Measurements from ENCODE around the gene OPRL1.
"Not testable (repeated sequence)": the region's sequence is repeated elsewhere in the genome, so short reads cannot be mapped to it uniquely, and the experiment has no call there.

The OPRL1 gene

GRCh38 chr20:64119301-64119680 lies 39.4 kb downstream of the OPRL1 start:
- Histone ChIP-seq H3K36me3 (no peaks in the 10 kb centered on the region), H4K20me1 (no peaks in the 10 kb centered on the region), H3K27me3 (no peaks in the 10 kb centered on the region), H3K4me3 (no peak overlapping the region), H3K27ac (no peak overlapping the region), H3K4me1 (peaks cover 25% of the 10 kb centered on the region), H3K9ac (no peak overlapping the region), H3K4me2 (peak overlapping the region; percentile 73), H3K9me3 (no peaks in the 10 kb centered on the region)
- no peak for TF ChIP-seq Cebpa-rat (IDR thresholded peaks at IDR 0.05)

- peak overlapping the region; percentile 48 for H3K4me3 ChIP-seq
- no peaks in the 10 kb centered on the region for H3K27me3 ChIP-seq
- no peaks in the 10 kb centered on the region for H3K36me3 ChIP-seq
- no peak for TF ChIP-seq Cebpa-rat (IDR thresholded peaks at IDR 0.05)
- H3K9me3 ChIP-seq = no peaks in the 10 kb centered on the region
- H3K4me2 ChIP-seq = peak overlapping the region; percentile 73
- peaks cover 25% of the 10 kb centered on the region for H3K4me1 ChIP-seq
- H4K20me1 ChIP-seq = no peaks in the 10 kb centered on the region
- peak overlapping the region; percentile 44; the same call in 1 of the 2 replicates for H3K27ac ChIP-seq
- H3K9ac ChIP-seq = peak overlapping the region; percentile 63; the same call in 1 of the 2 replicates
Observed at GRCh38 chr20:64119681-64120341, 39.9 kb downstream of the OPRL1 start.

DNA sequence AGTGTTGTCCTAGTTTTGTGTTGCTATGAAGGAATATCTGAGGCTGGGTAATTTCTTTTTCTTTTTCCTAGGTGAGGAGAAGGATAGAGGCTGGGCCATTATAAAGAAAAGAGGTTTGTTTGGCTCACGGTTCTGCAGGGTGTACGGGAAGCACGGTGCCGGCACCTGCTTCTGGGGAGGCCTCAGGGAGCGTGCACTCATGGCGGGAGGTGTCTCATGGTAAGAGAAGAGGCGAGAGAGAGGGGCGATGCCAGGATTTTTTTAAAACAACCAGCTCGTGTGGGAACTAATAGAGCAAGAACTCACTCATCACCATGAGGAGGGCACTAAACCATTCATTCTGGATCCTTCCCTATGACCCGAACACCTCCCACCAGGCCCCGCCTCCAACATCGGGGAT lies 41.7 kb downstream of the OPRL1 start:
- no peak overlapping the region for H3K4me3 ChIP-seq
- no peaks in the 10 kb centered on the region for H4K20me1 ChIP-seq
- H3K4me2 ChIP-seq = peak overlapping the region; percentile 73
- TF ChIP-seq Cebpa-rat (IDR thresholded peaks at IDR 0.05) = no peak
- H3K9me3 ChIP-seq = no peaks in the 10 kb centered on the region
- H3K27ac ChIP-seq = no peak overlapping the region
- H3K27me3 ChIP-seq = no peaks in the 10 kb centered on the region
- H3K9ac ChIP-seq = peak overlapping the region; percentile 53
- H3K4me1 ChIP-seq = peaks cover 25% of the 10 kb centered on the region
- no peaks in the 10 kb centered on the region for H3K36me3 ChIP-seq

DNA sequence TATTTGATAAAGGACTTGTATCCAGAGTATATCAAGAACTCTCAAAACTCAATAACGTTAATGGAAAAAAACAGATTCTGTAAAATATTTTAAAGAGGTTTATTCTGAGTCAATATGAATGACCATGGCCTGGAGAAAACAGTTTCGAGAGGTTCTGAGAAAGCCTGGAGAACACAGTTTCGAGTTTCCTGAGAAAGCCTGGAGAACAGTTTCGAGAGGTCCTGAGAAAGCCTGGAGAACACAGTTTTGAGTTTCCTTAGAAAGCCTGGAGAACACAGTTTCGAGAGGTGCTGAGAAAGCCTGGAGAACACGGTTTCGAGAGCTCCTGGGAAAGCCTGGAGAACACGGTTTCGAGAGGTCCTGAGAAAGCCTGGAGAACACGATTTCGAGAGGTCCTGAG lies 43.0 kb downstream of the OPRL1 start:
- H3K4me3 ChIP-seq, H4K20me1 ChIP-seq, H3K27ac ChIP-seq, H3K4me2 ChIP-seq, H3K27me3 ChIP-seq, H3K9me3 ChIP-seq, H3K9ac ChIP-seq, H3K36me3 ChIP-seq: not testable (repeated sequence)
- H3K4me1 ChIP-seq = peaks cover 25% of the 10 kb centered on the region

DNA sequence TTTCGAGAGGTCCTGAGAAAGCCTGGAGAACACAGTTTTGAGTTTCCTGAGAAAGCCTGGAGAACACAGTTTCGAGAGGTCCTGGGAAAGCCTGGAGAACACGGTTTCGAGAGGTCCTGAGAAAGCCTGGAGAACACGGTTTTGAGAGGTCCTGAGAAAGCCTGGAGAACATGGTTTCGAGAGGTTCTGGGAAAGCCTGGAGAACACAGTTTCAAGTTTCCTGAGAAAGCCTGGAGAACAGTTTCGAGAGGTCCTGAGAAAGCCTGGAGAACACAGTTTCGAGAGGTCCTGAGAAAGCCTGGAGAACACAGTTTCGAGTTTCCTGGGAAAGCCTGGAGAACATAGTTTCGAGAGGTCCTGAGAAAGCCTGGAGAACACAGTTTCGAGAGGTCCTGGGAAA lies 43.6 kb downstream of the OPRL1 start:
- not testable (repeated sequence) for H3K36me3 ChIP-seq, H3K27ac ChIP-seq, H3K4me3 ChIP-seq, H3K4me2 ChIP-seq, H4K20me1 ChIP-seq, H3K27me3 ChIP-seq, H3K9me3 ChIP-seq, H3K9ac ChIP-seq
- H3K4me1 ChIP-seq = peaks cover 25% of the 10 kb centered on the region

- Histone ChIP-seq H3K4me2 (no peak overlapping the region), H3K9ac (no peak overlapping the region), H3K27me3 (no peaks in the 10 kb centered on the region), H3K4me3 (no peak overlapping the region), H4K20me1 (no peaks in the 10 kb centered on the region), H3K27ac (no peak overlapping the region), H3K36me3 (no peaks in the 10 kb centered on the region), H3K9me3 (no peaks in the 10 kb centered on the region), H3K4me1 (no peaks in the 10 kb centered on the region)
- no peak for TF ChIP-seq Cebpa-rat (IDR thresholded peaks at IDR 0.05)
Observed at GRCh38 chr20:64129146-64129782, 49.4 kb downstream of the OPRL1 start.

GRCh38 chr20:64130271-64130670 lies 50.4 kb downstream of the OPRL1 start:
- Histone ChIP-seq H4K20me1 (no peaks in the 10 kb centered on the region), H3K27me3 (no peaks in the 10 kb centered on the region)

GRCh38 chr20:64130876-64131275 lies 51.0 kb downstream of the OPRL1 start:
- Histone ChIP-seq H3K4me3 (no peak overlapping the region), H3K27me3 (no peaks in the 10 kb centered on the region), H3K4me1 (no peaks in the 10 kb centered on the region), H3K9ac (no peak overlapping the region), H3K4me2 (no peak overlapping the region), H3K9me3 (no peaks in the 10 kb centered on the region), H4K20me1 (no peaks in the 10 kb centered on the region), H3K27ac (no peak overlapping the region), H3K36me3 (no peaks in the 10 kb centered on the region)
- no peak for TF ChIP-seq Cebpa-rat (IDR thresholded peaks at IDR 0.05)

More at GRCh38 chr20:64130271-64130670, 50.4 kb downstream of the OPRL1 start:
- Histone ChIP-seq H3K9me3 (no peaks in the 10 kb centered on the region), H3K36me3 (no peaks in the 10 kb centered on the region), H3K27ac (no peak overlapping the region), H3K4me1 (no peaks in the 10 kb centered on the region), H3K9ac (no peak overlapping the region), H3K4me2 (no peak overlapping the region), H3K4me3 (no peak overlapping the region)
- no peak for TF ChIP-seq Cebpa-rat (IDR thresholded peaks at IDR 0.05)

DNA sequence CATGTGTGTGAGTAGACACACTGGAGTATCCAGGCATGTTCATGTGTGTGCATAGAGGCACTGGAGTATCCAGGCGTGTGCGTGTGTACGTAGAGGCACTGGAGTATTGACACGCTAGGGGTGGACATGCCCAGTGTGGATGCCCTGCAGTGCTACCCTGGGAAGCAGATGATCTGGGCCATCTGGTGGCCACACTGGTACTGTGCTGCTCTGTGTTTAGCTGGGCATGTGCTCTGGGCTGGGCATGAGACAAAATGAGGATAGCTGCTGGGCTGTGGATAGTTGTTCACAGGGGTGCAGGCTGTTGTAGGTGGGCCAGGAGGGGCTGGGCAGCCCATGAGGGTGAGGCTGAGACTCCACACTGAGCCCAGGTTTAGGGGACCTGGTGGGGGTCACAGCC lies 51.5 kb downstream of the OPRL1 start:
- no peak for TF ChIP-seq Cebpa-rat (IDR thresholded peaks at IDR 0.05)
- no peaks in the 10 kb centered on the region for H3K27me3 ChIP-seq
- no peaks in the 10 kb centered on the region for H4K20me1 ChIP-seq

GRCh38 chr20:64133951-64134407 lies 54.1 kb downstream of the OPRL1 start:
- Histone ChIP-seq H4K20me1 (no peaks in the 10 kb centered on the region), H3K36me3 (no peaks in the 10 kb centered on the region), H3K4me2 (no peak overlapping the region), H3K27ac (no peak overlapping the region), H3K4me1 (no peaks in the 10 kb centered on the region; the same call in 1 of the 2 replicates), H3K27me3 (no peaks in the 10 kb centered on the region), H3K9me3 (no peaks in the 10 kb centered on the region), H3K9ac (no peak overlapping the region), H3K4me3 (no peak overlapping the region)
- TF ChIP-seq Cebpa-rat (IDR thresholded peaks at IDR 0.05) = no peak

More for the DNA sequence above, 51.5 kb downstream of the OPRL1 start:
- Histone ChIP-seq H3K36me3 (no peaks in the 10 kb centered on the region), H3K4me3 (no peak overlapping the region), H3K4me1 (no peaks in the 10 kb centered on the region), H3K4me2 (no peak overlapping the region), H3K9ac (no peak overlapping the region), H3K27ac (no peak overlapping the region), H3K9me3 (no peaks in the 10 kb centered on the region)

- not testable (repeated sequence) for H3K9ac ChIP-seq, H3K27ac ChIP-seq, H3K9me3 ChIP-seq, H3K27me3 ChIP-seq, H3K4me1 ChIP-seq, H4K20me1 ChIP-seq, H3K4me3 ChIP-seq, H3K4me2 ChIP-seq, H3K36me3 ChIP-seq
Observed at GRCh38 chr20:64134744-64135143, 54.9 kb downstream of the OPRL1 start.
